ENCODE measurements around the gene NTRK2.

- TF ChIP-seq CTCF (IDR thresholded peaks at IDR 0.05): no peak
- no peak for TF ChIP-seq ZFX (IDR thresholded peaks at IDR 0.05; ENCODE audit: borderline replicate concordance)
Measured at GRCh38 chr9:84839541-84839940, 170.0 kb downstream of the NTRK2 start.

Measured in 22Rv1 (cell line).